ENCODE data around the gene PHLDB2.
"Not testable (repeated sequence)": the region's sequence is repeated elsewhere in the genome, so short reads cannot be mapped to it uniquely, and the experiment has no call there.

PHLDB2 gene

GRCh38 chr3:111859061-111859973 is at the start of gene PHLDB2:
PHLDB2 (plus strand) TSS chr3:111859265; CDS start chr3:111884078, 24,813 bp downstream.
- DNase-seq = no peak

- no peak for DNase-seq
Observed at GRCh38 chr3:111810909-111811308, 48.2 kb upstream of the PHLDB2 start.

DNA sequence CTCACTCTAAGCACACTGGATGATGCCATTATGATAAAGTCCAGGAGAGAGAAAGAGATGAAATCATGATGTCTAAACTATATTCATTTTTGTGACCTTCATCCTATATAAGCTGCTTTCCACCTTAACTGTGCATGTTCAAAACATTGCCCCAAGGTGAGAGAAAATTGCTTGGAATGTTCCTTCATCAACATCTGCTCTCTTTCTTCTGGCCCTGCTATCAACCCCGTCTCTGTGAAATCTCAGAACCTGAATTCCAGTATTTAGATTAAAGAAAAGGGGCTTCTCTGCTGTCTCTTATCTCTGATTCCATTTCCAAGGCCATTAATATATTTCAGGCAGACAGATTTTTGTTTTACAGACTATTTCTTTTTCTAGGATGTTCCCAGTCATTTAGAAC is 47.3 kb upstream of the PHLDB2 start:
- DNase-seq = no peak

DNA sequence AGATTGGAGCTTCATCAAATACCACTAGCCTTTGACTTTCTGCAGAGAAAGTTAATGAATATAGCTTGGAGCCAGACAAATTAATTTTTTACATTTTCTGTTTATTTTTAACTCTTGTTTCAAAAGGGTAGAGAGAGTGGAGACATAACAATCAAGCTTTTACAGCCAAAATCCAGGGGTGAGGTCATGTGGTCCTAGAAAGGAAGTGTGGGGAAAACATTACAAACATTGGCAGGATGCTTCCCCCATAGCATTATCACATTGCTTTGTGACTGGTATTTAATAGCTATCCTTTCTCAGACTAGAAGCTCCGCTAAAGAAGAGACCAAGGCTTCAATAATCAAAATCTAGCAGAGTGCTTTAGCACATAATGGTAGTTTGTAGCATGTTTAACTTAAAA is 46.4 kb upstream of the PHLDB2 start:
- DNase-seq = no peak

- no peak for DNase-seq
Observed at GRCh38 chr3:111813441-111813840, 45.6 kb upstream of the PHLDB2 start.

GRCh38 chr3:111813979-111814378 is 45.1 kb upstream of the PHLDB2 start:
- DNase-seq = no peak

- not testable (repeated sequence) for DNase-seq
Observed at GRCh38 chr3:111816771-111817170, 42.3 kb upstream of the PHLDB2 start.

GRCh38 chr3:111819927-111820326 is 39.1 kb upstream of the PHLDB2 start:
- DNase-seq = no peak

GRCh38 chr3:111820651-111821050 is 38.4 kb upstream of the PHLDB2 start:
- no peak for DNase-seq

- no peak for DNase-seq
Observed at GRCh38 chr3:111821891-111822290, 37.2 kb upstream of the PHLDB2 start.

- DNase-seq = no peak
Observed at GRCh38 chr3:111822804-111823203, 36.3 kb upstream of the PHLDB2 start.

DNA sequence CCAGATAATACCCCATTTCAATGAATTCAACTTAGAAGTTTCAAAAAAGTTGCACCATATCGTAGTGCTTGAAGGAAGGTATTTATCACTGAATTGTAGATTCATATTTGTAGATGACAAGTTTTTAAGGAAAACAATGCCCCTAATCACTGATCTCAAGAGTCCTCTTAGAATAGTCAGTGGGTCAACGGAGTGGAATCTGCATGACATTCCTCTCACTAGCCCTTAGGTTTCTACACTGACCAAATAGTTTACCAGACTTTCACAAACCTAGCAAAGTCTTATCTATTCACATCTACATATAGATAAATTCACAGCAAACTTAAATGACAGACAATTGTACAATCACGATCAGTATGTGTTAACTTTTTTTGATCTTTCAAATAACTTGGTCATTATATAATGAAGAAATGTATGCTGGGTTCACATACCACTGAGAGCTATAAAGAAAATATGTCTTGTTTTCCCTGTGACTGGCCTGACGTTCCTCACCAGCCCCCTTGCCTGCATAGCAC is 35.7 kb upstream of the PHLDB2 start:
- DNase-seq = no peak

- no peak for DNase-seq
Observed at GRCh38 chr3:111824351-111824750, 34.7 kb upstream of the PHLDB2 start.

DNA sequence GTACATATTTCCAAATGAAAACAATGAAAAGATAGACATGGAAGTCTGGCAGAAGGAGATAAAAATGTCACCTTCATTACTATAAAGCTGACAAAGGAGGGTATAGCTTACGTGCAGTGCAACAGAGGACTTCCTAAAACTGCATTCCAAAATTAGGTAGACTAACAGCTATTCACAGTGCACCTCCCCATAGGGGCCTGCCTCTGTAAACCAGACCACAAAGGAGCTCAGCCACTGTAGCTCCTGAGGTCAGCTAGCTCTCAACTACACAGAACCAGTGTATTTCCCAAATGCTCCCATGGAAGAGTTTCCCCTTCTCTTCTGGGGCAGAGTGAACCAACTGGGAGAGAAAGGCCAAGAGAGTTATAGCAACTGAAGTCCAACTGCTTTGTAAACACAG is 31.2 kb upstream of the PHLDB2 start:
- DNase-seq = no peak

DNA sequence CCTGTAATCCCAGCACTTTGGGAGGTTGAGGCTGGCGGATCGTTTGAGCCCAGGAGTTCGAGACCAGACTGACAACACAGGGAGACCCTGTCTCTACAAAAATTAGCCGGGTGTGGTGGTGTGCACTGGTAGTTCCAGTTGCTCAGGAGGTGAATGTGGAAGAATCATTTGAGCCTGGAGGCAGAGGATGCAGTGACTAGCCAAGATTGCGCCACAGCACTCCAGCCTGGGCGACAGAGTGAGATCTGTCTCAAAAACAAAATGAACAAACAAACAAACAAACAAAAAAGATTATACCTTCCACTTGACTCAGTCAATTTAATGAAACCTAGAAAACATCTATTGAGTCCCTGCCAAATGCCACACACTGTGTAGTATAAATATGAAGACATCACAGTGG is 30.5 kb upstream of the PHLDB2 start:
- DNase-seq = no peak

DNA sequence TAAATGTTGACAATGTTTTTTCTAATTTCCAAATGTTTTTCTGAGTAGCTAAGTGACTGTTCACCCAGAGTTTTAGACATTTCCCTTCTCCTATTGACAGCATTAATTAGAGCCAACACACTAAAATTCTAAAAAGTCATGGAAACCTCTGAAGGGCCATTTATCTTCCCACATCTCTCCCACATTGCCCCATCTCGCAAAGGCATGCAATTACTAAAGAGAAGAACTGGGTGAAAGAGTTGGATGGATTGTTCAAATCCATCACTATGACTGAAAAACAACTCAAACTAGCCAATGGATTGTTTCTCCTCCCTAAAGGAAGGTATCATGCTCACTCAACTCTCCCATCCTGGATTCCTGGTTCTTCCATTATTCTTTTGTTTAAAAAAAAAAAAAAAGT is 30.0 kb upstream of the PHLDB2 start:
- DNase-seq = no peak

- no peak for DNase-seq
Observed at GRCh38 chr3:111831840-111832239, 27.2 kb upstream of the PHLDB2 start.

DNA sequence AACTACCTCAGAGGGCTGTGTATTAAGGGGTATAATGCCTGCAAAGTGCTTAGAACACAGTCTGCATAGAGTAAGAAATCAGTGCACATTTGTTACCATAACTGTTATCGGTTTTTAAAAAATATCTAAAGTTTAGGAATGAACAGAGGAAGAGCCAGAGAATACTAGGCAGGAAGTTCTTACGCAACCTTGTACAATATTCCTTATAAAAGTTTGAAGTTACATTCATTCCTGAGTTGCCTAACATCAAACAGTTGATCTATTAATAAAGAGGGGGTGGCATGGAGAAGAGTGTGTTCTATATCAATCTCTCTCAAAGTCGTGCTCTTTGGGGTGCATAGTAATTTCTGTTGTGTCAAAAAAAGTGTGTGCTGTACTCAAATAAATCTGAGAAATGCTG is 22.0 kb upstream of the PHLDB2 start:
- no peak for DNase-seq

DNA sequence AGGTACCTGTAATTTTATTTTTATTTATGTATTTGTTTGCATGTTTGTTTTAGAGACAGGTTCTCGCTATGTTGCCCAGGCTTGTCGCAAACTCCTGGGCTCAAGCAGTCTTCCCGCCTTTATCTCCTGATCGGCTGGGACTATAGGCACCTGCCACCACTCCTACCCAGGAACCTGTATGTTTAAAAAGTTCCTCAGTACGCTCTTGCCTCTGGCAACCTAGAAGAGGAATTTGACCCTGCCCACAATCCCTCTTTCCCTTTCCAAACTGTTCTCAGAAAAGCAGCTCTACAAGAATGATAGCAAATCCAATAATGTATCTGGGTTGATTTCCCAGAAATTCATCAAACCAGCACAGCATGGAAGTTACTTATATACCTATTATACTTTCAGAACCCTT is 20.9 kb upstream of the PHLDB2 start:
- DNase-seq = no peak

DNA sequence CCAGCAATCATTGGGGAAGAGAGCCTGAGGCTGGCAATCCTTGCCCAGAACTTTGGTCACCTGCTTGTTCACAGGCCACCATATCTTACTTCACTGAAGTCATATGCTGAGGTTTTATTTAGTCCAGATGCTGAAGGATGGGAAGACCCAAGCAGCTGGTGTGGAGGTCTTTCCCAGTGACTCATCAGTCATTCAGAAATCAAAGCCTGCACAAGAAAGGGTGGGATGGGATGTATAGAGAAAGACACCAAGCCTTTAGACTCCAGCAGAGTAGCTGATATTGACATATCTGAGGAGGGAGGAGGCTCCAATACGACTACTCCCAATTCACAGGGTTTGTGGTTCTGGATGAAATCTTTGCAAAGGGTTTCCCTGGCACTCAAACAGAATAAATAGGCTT is 13.0 kb upstream of the PHLDB2 start:
- no peak for DNase-seq

- no peak for DNase-seq
Observed at GRCh38 chr3:111846717-111847116, 12.3 kb upstream of the PHLDB2 start.

DNA sequence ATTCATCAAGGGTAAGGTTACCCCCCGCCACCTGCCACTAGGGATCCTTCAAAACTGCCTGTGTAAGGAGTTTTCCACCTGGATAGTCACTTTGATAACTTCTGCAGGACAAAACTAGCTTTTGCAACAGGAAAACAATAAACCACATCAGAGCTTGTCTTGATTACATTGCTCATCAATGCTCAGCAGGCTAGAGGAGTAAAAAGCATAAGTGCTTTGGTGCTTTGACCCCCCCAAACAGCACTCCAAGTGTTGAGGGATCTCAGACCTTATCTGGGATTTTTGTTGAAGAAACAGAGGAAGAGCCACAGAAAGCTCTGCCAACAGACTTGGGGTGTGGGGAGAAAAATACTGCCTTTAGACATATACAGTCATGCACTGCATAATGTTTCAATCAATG is 10.8 kb upstream of the PHLDB2 start:
- DNase-seq = no peak

DNA sequence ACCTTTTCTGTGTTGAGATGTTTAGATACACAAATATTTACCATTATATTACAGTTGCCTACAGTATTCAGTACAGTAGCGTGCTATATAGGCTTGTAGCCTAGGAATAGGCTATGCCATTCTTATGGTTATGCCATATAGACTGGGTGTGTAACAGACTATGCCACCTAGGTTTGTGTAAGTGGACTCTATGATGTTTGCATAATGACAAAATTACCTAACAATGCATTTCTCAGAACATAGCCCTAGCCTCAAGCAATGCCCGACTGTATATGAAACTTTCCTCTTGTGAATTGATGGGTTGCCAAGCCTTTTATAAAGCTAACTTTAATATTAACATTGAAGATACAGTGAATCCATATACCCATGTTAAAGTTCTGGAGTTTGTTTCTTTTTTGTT is 10.3 kb upstream of the PHLDB2 start:
- no peak for DNase-seq

DNA sequence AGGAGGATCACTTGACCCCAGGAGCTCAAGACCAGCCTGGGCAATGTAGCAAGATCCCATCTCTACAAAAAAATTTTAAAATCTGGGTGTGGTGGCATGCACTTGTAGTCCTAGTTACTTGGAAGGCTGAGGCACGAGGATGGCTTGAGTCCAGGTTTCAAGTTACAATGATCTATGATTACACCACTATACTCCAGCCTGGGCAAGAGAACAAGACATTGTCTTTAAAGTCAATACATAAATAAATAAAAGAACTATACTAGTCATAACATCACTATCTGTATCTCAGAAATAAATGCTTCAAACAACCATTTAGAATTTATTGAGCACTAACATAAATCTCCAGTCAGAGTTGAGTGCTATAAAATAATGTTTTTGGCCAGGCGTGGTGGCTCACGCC is 8.5 kb upstream of the PHLDB2 start:
- no peak for DNase-seq

GRCh38 chr3:111851511-111851954 is 7.5 kb upstream of the PHLDB2 start:
- DNase-seq = no peak

All from NCI-H187 (cell line).